Cardiac muscle cell (in vitro differentiated cells and primary cell): ENCODE measurements around the gene PPFIA4. TPM values are rescaled to one million over a fixed set of nuclear protein-coding genes. Genes with fewer than 3 reads are reported as not detected.
A peak's percentile ranks its signal among the peaks of the same experiment; 100 is the strongest.

Source experiments
- DNase-seq, 2 donors: peaks; one replicate each; pipeline versions ENCODE4 v3.0.0 to v3.0.0-alpha.2; 2010 to 2017; ENCODE audit warnings: low read depth in 1 of 2, low spot score in 1 of 2
- H3K27ac ChIP-seq: fragments of 200-600 bp; sonication (generic); 2 replicates; pipeline ENCODE4 v1.5.1; 2016
- H3K27me3 ChIP-seq: fragments of 200-600 bp; sonication (generic); 2 replicates; pipeline ENCODE4 v1.6.0; 2016; ENCODE audit warnings: control low read depth
- H3K36me3 ChIP-seq: fragments of 200-600 bp; sonication (generic); 2 replicates; pipeline ENCODE4 v1.5.1; 2016; ENCODE audit warnings: control low read depth
- H3K4me1 ChIP-seq: fragments of 200-600 bp; sonication (generic); 2 replicates; pipeline ENCODE4 v1.8.1; 2017; ENCODE audit warnings: low read depth, mild to moderate bottlenecking, mixed run types
- H3K4me3 ChIP-seq: fragments of 200-600 bp; sonication (generic); 2 replicates; pipeline ENCODE4 v1.5.1; 2016; ENCODE audit warnings: mild to moderate bottlenecking
- H3K9me3 ChIP-seq: fragments of 200-600 bp; sonication (generic); 2 replicates; pipeline ENCODE4 v1.5.1; 2017; ENCODE audit warnings: low read depth, mild to moderate bottlenecking, control low read depth
- CTCF ChIP-seq: IDR thresholded peaks from 2 replicates; pipeline ENCODE4 v1.5.1; 2012; ENCODE audit warnings: low read depth, mild to moderate bottlenecking, low read length
- polyA plus RNA-seq: library from polyadenylated mRNA; unstranded; fragments of >200 nt; fragmentation: Nextera tagmentation; extraction: Ambion mirVana; gene quantifications from 2 replicates; pipeline ENCODE4 v1.2.1, GENCODE V29; 2016
- total RNA-seq: library from RNA; depleted of rRNA; stranded (reverse); fragments of >200 nt; gene quantifications from 2 replicates; pipeline ENCODE4 v1.2.3, GENCODE V29; 2016

The PPFIA4 gene
- total and polyA plus RNA-seq, 2 experiments from 2014 or later: 97.5 to 207 TPM

GRCh38 chr1:203124011-203124410 lies 97.7 kb downstream of the PPFIA4 start:
- Histone ChIP-seq H3K9me3 (no peaks in the 10 kb centered on the region), H3K27me3 (no peaks in the 10 kb centered on the region)
- no peak for TF ChIP-seq CTCF

GRCh38 chr1:203124546-203125317 lies 98.4 kb downstream of the PPFIA4 start:
- Histone ChIP-seq H3K36me3 (no peaks in the 10 kb centered on the region), H3K27ac (no peak overlapping the region), H3K9me3 (no peaks in the 10 kb centered on the region), H3K27me3 (no peaks in the 10 kb centered on the region), H3K4me3 (no peak overlapping the region), H3K4me1 (peaks cover 42% of the 10 kb centered on the region)
- no peak for TF ChIP-seq CTCF
- DNase-seq: no peak

More at GRCh38 chr1:203124011-203124410, 97.7 kb downstream of the PPFIA4 start:
- H3K27ac ChIP-seq: no peak overlapping the region
- DNase-seq: no peak
- H3K36me3 ChIP-seq: no peaks in the 10 kb centered on the region
- H3K4me1 ChIP-seq: peaks cover 34% of the 10 kb centered on the region
- no peak overlapping the region for H3K4me3 ChIP-seq

- Histone ChIP-seq H3K27me3 (no peaks in the 10 kb centered on the region), H3K4me1 (peaks cover 54% of the 10 kb centered on the region), H3K27ac (no peak overlapping the region), H3K36me3 (no peaks in the 10 kb centered on the region), H3K9me3 (no peaks in the 10 kb centered on the region), H3K4me3 (no peak overlapping the region)
- peak; percentile 64 for TF ChIP-seq CTCF
- DNase-seq: peak; percentile 54 to 57
These were observed 100.0 kb downstream of the PPFIA4 start for GRCh38 chr1:203126151-203126865.

- H3K4me3 ChIP-seq: peak overlapping the region; percentile 34
- H3K9me3 ChIP-seq: no peaks in the 10 kb centered on the region
- no peaks in the 10 kb centered on the region for H3K36me3 ChIP-seq
- TF ChIP-seq CTCF: no peak
- H3K27me3 ChIP-seq: no peaks in the 10 kb centered on the region
- H3K27ac ChIP-seq: no peak overlapping the region
- DNase-seq: peak in 1 of 2 donors; percentile 27
- peaks cover 54% of the 10 kb centered on the region for H3K4me1 ChIP-seq
These were observed 100.8 kb downstream of the PPFIA4 start for GRCh38 chr1:203126866-203127665.

GRCh38 chr1:203127666-203128430 lies 101.6 kb downstream of the PPFIA4 start, which contains the start of gene ADORA1:
Gene ADORA1, plus strand, starts transcription at chr1:203127726. Its CDS starts 1,116 bp downstream, at chr1:203128842.
- Histone ChIP-seq H3K4me1 (peaks cover 54% of the 10 kb centered on the region), H3K27ac (peak within 1 kb of the TSS; percentile 50), H3K9me3 (no peaks in the 10 kb centered on the region), H3K27me3 (no peaks in the 10 kb centered on the region), H3K36me3 (no peaks in the 10 kb centered on the region), H3K4me3 (peak within 1 kb of the TSS; percentile 34)
- TF ChIP-seq CTCF: peak; percentile 3
- DNase-seq: peak; percentile 70 to 91
